Measurements from ENCODE around the gene LRP10.
A peak's percentile ranks its signal among the peaks of the same experiment; 100 is the strongest.

Gene LRP10

GRCh38 chr14:22865424-22866405, 5.8 kb upstream of the LRP10 start:
- DNase-seq (ENCODE audit: low read depth) = no peak

GRCh38 chr14:22866874-22867273, 4.7 kb upstream of the LRP10 start:
- DNase-seq (ENCODE audit: low read depth) = no peak

GRCh38 chr14:22870811-22871223, 723 bp upstream of the LRP10 start:
- no peak for DNase-seq (ENCODE audit: low read depth)

GRCh38 chr14:22872033-22872832, 693 bp downstream of the LRP10 start:
- peak; percentile 81 for DNase-seq (ENCODE audit: low read depth)

- DNase-seq (ENCODE audit: low read depth) = peak; percentile 22
Measured at GRCh38 chr14:22872833-22873520, 1.4 kb downstream of the LRP10 start.

GRCh38 chr14:22875003-22875747, 3.6 kb downstream of the LRP10 start:
- no peak for DNase-seq (ENCODE audit: low read depth)

DNA sequence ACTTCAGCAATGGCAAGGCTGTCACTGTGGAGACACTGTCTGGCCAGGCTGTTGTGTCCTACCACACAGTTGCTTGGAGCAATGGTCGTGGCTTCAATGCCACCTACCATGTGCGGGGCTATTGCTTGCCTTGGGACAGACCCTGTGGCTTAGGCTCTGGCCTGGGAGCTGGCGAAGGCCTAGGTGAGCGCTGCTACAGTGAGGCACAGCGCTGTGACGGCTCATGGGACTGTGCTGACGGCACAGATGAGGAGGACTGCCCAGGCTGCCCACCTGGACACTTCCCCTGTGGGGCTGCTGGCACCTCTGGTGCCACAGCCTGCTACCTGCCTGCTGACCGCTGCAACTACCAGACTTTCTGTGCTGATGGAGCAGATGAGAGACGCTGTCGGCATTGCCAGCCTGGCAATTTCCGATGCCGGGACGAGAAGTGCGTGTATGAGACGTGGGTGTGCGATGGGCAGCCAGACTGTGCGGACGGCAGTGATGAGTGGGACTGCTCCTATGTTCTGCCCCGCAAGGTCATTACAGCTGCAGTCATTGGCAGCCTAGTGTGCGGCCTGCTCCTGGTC, 4.3 kb downstream of the LRP10 start:
- DNase-seq (ENCODE audit: low read depth) = no peak

- DNase-seq (ENCODE audit: low read depth) = no peak
Measured at GRCh38 chr14:22877000-22877501, 5.5 kb downstream of the LRP10 start.

DNA sequence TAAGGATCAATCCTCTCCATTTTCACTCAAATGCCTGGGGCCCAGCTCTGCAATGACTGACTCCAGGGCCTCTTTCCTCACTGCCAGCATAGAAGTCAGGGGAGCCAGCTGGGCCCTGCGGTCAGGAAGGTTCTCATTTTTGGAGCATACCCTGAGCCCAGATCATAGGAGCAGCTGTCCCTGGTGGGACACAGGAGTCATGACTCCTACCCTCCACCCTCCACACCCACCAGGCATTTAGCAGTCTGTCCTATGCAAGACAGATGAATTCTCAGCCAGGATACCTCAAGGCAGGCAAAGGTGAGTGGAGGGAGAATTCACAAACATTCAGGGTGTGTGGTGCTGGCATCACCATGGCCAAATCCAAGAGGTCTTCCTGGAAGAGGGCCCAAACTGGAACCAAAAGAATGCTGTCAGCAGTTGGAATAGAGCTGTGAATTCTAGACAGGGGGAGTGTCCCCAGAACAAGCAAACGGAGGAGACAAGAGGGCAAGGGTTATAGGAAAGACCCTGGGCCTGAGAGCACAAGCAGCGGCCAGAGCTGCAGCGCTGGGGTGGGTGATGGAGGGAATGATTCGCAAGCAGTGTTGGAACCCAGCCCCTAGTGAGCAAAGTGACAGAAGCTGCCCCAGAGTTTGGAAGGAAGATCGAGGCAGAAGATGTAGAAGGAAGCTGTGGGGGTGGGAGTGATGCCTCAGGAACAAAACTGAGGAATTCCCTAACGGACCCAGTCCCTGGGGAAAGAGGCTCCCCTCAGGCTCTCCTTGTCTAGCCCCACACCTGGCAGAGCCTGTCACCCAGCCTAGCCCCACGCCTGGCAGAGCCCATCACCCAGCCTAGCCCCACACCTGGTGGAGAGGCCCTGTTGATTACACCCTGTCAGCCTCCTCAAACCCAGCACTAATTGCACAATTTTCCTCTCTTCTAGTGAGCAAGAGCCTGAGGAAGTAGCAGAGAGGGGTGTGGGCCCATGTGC, 7.0 kb downstream of the LRP10 start:
- DNase-seq (ENCODE audit: low read depth) = no peak

GRCh38 chr14:22882064-22882463, 10.5 kb downstream of the LRP10 start:
- DNase-seq (ENCODE audit: low read depth) = no peak

DNA sequence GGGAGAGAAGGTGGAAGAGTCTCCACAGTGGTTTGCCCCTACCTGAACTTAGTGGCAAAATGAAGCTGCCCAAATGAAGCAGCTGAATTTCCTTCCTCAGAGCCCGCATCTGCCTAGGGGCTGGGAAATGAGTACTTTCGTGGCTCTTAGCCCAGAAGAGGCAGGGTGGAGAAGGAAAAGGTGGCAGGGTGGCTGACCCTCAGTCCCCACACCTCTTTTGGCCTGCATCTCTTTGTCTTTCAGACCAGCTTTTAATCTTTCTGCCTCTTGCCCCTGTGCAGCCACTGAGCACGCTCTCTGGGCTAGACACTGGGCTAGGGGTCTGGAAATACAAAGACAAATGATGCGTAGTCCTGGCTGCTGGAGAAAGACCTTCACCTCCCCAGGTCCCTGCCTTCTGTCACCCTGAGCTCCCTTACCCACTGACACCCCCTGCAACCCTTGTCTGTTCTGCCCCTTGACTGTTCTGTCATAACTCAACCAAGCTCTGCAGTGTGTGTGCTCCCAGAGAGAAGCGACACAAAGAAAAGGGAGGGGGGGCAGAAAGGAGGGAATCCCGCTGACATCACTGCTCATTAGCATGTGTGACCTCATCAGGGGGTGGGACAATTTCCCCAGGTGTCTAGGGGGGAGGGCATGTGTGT, 11.1 kb downstream of the LRP10 start:
- DNase-seq (ENCODE audit: low read depth) = peak; percentile 51

DNA sequence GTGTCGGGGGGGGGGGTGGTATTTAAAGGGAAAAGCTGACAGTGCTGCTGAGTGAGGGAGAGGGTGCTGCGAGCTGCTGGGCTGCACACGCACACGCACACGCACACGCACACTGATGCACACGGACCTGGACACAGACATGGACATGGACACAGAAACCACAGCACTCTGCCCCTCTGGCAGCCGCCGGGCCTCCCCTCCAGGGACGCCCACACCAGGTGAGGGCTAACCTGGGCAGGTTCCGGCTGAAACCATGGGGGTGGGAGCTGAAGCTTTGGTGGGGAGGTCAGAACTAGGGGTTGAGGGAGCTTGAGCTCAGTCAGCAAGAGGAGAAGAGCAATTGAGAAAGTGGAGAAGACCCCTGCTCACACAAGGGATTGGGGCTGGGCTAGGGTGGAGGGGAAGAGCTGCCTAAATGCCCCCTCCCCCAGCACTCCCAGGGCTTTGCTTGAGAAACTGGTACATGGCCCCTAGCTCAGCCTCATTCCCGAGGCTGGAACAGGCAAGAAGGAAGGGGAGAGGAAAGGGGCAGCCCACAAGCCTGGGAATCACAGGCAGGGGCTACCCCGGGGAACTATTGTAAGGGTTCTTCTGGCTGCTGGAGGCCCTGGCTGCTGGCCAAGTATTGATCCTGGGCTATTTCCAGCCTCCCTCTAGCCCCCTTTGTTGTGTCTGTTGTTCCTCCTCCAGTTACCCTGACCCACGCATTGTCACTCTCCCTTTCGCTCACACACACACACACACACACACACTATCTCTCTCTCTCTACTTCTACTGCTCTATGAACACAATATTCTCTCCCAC, 11.8 kb downstream of the LRP10 start, which contains the start of gene REM2:
TSS of gene REM2 (plus strand) at position 50 of the 804 bp plus-strand sequence. CDS start at position 116, 66 bp downstream.
- no peak for DNase-seq (ENCODE audit: low read depth)

DNA sequence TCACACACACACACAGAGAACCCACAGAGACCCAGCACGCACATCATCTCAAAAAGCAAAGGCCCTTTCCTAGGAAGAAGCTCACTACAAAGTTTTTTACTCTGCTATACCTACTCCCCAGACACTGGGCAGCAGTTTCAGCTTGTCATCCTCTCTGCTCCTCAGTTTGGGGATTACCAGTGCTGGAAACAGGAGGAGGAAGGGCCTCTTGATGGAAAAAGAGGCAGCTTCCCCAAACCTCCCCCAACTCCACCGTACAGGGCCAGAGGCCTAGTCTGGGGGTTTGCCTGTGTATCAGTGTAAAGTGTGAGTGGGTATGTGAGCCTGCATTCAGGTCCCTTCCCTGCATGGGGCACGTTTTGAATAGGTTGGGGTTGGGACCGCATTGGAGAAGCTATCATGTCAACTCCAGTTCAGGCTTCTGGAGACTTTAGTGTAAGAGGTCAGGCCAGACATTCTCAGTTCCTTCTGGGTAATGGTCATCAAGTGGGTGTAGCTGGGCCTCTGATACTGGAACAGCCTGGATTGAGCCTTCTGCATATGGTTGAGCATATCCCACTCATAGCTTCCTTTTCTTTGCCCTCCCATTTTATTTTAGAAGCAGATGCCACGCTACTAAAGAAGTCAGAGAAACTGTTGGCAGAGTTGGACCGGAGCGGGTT, 12.7 kb downstream of the LRP10 start:
- DNase-seq (ENCODE audit: low read depth) = no peak

DNA sequence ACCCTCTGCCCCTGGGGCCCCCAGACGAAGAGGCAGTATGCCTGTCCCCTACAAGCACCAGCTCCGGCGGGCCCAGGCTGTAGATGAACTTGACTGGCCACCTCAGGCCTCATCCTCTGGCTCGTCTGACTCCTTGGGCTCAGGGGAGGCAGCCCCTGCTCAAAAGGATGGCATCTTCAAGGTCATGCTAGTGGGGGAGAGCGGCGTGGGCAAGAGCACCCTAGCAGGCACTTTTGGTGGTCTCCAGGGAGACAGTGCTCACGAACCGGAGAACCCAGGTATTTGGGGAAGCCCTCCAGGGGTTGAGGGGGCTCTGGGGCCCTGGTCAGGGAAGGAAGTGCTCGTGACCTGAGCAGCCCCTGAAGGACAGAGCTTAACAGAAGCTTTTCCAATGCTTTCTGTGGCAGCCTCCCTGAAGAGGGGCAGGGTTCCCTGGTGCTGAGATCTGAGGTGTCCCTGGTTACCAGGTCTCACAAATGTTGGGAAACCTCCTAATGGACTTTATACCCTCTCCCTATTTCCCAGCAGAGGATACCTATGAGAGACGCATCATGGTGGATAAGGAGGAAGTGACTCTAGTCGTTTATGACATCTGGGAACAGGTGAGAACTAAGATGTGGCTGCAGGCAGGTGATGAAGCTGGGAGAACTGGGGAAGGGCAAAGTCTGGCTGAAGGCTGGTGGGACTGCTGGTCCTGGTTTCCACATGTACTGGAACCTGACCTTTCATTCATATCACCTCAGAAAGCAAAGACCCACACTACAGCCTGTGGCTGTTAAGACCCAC, 13.4 kb downstream of the LRP10 start:
- no peak for DNase-seq (ENCODE audit: low read depth)

DNA sequence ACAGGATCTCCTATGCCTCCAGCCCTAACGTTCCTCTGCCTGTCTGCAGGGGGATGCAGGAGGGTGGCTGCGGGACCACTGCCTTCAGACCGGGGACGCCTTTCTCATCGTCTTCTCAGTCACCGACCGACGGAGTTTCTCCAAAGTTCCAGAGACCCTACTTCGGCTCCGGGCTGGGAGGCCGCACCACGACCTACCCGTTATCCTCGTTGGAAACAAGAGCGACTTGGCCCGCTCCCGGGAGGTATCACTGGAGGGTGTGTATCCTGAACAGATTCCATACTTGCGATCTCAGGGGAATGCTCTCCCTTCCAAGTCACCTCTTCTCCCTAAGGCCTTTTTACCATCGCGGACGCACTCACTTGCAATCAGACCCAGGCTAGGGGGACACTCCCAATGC, 14.4 kb downstream of the LRP10 start:
- DNase-seq (ENCODE audit: low read depth) = no peak

DNA sequence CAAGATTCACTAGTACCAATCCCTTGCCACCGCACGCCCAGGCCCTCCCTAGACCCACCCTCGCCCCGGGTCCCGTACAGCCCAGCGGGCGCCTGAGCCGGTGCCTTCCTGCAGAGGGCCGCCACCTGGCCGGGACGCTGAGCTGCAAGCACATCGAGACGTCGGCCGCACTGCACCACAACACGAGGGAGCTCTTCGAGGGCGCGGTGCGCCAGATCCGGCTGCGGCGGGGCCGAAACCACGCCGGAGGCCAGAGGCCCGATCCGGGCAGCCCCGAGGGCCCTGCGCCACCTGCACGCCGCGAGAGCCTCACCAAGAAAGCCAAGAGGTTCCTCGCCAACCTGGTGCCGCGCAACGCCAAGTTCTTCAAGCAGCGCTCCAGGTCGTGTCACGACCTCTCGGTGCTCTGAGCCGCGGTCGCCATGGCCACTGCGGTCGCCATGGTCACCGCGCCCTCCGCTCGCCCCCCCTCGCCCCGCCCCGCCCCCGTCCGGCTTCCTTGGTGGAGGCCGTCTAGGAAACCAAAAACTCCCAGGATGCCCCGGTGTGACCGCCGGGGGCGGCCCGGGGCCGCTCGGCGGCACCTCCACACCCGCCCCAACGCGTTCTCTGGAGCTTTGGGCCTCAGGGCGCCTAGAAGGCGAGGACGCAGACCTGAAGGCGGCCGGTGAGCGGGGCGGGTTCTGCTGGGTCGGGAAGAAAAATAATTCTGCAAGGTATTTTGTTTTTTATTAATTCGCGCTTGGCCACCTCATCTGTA, 15.1 kb downstream of the LRP10 start:
- DNase-seq (ENCODE audit: low read depth) = peak; percentile 57

Data from iris pigment epithelial cell (primary cell).